Adrenal gland (tissue), 12 donors: ENCODE results near the gene ARVCF. TPM values are rescaled to one million over a fixed set of nuclear protein-coding genes. Genes with fewer than 3 reads are reported as not detected.

Experiments used
- DNase-seq, 7 donors: peaks; one replicate each; pipeline ENCODE4 v3.0.0-alpha.2; 2019 to 2020
- H3K27ac ChIP-seq, 5 donors: fragments of 200-600 bp; sonication (generic) in 4 of 5; 1 replicate in 3 of 5; 2 replicates in 2 of 5; pipeline versions ENCODE4 v1.5.1 to v1.8.0; 2016 to 2020; ENCODE audit warnings: mild to moderate bottlenecking in 1 of 5
- H3K27me3 ChIP-seq: fragments of 200-600 bp; 2 replicates; pipeline ENCODE4 v1.8.0; 2021
- H3K36me3 ChIP-seq, 2 donors: fragments of 200-600 bp; replicated peaks in 1 of 2; 1 replicate in 1 of 2; 2 replicates in 1 of 2; pipeline versions ENCODE4 v1.5.1 to v1.8.0; 2018 to 2022
- H3K4me1 ChIP-seq, 2 donors: fragments of 200-600 bp; replicated peaks in 1 of 2; 1 replicate in 1 of 2; 2 replicates in 1 of 2; pipeline versions ENCODE4 v1.5.1 to v1.8.0; 2018 to 2021
- H3K4me3 ChIP-seq, 4 donors: fragments of 200-600 bp; sonication (generic) in 3 of 4; one replicate each; pipeline ENCODE4 v1.5.1; 2016 to 2018
- H3K9me3 ChIP-seq, 3 donors: fragments of 200-600 bp; sonication (generic) in 1 of 3; replicated peaks in 1 of 3; 1 replicate in 2 of 3; 2 replicates in 1 of 3; pipeline versions ENCODE4 v1.5.1 to v1.8.0; 2016 to 2021
- POLR2A ChIP-seq, 2 donors: fragments of 450-650 bp; IDR thresholded peaks; one replicate each; pipeline ENCODE4 v1.6.1; 2017; ENCODE audit warnings: antibody characterized with exemption in 2 of 2, mild to moderate bottlenecking in 2 of 2, moderate library complexity in 1 of 2
- WGBS, 4 donors: extraction: QIAGEN DNeasy Blood & Tissue Kit in 2 of 4; methylation state at CpG; one replicate each; pipeline versions ENCODE4 v1.1.5 to v1.1.7; 2013 to 2017; 5-methylcytosine and 5-hydroxymethylcytosine counted together
- intact Hi-C, 2 donors: fragments of 100-400 bp; cut with DNase I; formaldehyde crosslinking; loops; one replicate each; pipeline versions ENCODE4 v1.14.1 to v1.15.0; 2022 to 2023
- polyA plus RNA-seq, 3 donors: library from polyadenylated mRNA; stranded (reverse); fragments of 200-250 nt in 2 of 3; fragments of 350-450 nt in 1 of 3; fragmentation: Illumina TruSeq in 1 of 3; extraction: RNeasy Lipid Tissue Mini Kit (QIAGEN cat#74804) in 1 of 3; gene quantifications; one replicate each; pipeline ENCODE4 v1.2.3, GENCODE V29; 2013 to 2014
- total RNA-seq, 9 donors: library from RNA; depleted of rRNA in 4 of 9; stranded (reverse); fragments of >200 nt in 4 of 9; fragments of 120-200 nt in 1 of 9; fragmentation: NEBNext Ultra II Directional in 1 of 9; extraction: Animal tissue kit (Norgen Biotek cat#: 25700) in 1 of 9; gene quantifications; one replicate each; pipeline versions ENCODE4 v1.1.0 to v1.2.4, GENCODE V29; 2013 to 2023
- TF ChIP-seq, protein P1 (sequence below), 6 experiments: fragments of 450-650 bp in 4 of 6; fragments of 200-600 bp in 2 of 6; sonication (generic) in 1 of 6; IDR thresholded peaks; 1 replicate in 5 of 6; 2 replicates in 1 of 6; pipeline versions ENCODE4 v1.5.1 to v1.8.0; 2016 to 2021; ENCODE audit warnings: antibody characterized with exemption in 6 of 6, mild to moderate bottlenecking in 2 of 6, moderate library complexity in 1 of 6
- donor health status: healthy with polysubstance abuse.
- donor health status: Bipolar disorder and iron deficiency.
- donor health status: DM: yes; HTN: yes; CAD: no.
- donor health status: DM: no; HTN: no; CAD: no.
- donor health status: DM: no; HTN: no; CAD: no.
- donor health status: DM: yes; HTN: yes; CAD: no.

The ARVCF gene
- total and polyA plus RNA-seq, 12 donors: 1.2 to 74.8 (median 18.6) TPM

GRCh38 chr22:19972251-19972650 lies 44.4 kb downstream of the ARVCF start:
- H3K4me1 ChIP-seq: peaks cover 15 to 25% of the 10 kb centered on the region in 2 donors
- 87 to 100% (median 91%) methylated on average over 6 to 9 of the region's 9 CpGs for WGBS, 4 donors
- no peak for DNase-seq
- H3K27ac ChIP-seq: no peak overlapping the region
- H3K36me3 ChIP-seq: peaks cover 0 to 28% of the 10 kb centered on the region in 2 donors
- no peaks in the 10 kb centered on the region for H3K27me3 ChIP-seq
- H3K9me3 ChIP-seq: no peaks in the 10 kb centered on the region
- intact Hi-C loops: loop anchor here (1.0 to 10.0 kb wide), 5 partner anchors 39 to 160 kb away; partner anchors contain the start of genes ARVCF (in 1 of the 2), DGCR8 (in 1 of the 2) and ZDHHC8 (in 1 of the 2)
- TF ChIP-seq POLR2A (IDR thresholded peaks at IDR 0.05): no peak
- TF ChIP-seq, protein P1, sequence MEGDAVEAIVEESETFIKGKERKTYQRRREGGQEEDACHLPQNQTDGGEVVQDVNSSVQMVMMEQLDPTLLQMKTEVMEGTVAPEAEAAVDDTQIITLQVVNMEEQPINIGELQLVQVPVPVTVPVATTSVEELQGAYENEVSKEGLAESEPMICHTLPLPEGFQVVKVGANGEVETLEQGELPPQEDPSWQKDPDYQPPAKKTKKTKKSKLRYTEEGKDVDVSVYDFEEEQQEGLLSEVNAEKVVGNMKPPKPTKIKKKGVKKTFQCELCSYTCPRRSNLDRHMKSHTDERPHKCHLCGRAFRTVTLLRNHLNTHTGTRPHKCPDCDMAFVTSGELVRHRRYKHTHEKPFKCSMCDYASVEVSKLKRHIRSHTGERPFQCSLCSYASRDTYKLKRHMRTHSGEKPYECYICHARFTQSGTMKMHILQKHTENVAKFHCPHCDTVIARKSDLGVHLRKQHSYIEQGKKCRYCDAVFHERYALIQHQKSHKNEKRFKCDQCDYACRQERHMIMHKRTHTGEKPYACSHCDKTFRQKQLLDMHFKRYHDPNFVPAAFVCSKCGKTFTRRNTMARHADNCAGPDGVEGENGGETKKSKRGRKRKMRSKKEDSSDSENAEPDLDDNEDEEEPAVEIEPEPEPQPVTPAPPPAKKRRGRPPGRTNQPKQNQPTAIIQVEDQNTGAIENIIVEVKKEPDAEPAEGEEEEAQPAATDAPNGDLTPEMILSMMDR (IDR thresholded peaks at IDR 0.05): no peak
- no peak overlapping the region for H3K4me3 ChIP-seq

GRCh38 chr22:19971276-19972124 lies 45.1 kb downstream of the ARVCF start:
- Histone ChIP-seq H3K4me1 (peaks cover 15 to 30% of the 10 kb centered on the region in 2 donors), H3K27ac (peak overlapping the region in 1 of 5 donors; percentile 67), H3K4me3 (no peak overlapping the region), H3K27me3 (no peaks in the 10 kb centered on the region), H3K9me3 (no peaks in the 10 kb centered on the region), H3K36me3 (peaks cover 0 to 30% of the 10 kb centered on the region in 2 donors)
- intact Hi-C loops: loop anchor here (1.0 to 10.0 kb wide), 5 partner anchors 40 to 161 kb away; partner anchors contain the start of genes ARVCF (in 1 of the 2), DGCR8 (in 1 of the 2) and ZDHHC8 (in 1 of the 2)
- DNase-seq: no peak
- WGBS, 4 donors: 68 to 100% (median 75%) methylated on average over 3 to 28 of the region's 28 CpGs
- TF ChIP-seq, protein P1 (IDR thresholded peaks at IDR 0.05): no peak
- no peak for TF ChIP-seq POLR2A (IDR thresholded peaks at IDR 0.05)

DNA sequence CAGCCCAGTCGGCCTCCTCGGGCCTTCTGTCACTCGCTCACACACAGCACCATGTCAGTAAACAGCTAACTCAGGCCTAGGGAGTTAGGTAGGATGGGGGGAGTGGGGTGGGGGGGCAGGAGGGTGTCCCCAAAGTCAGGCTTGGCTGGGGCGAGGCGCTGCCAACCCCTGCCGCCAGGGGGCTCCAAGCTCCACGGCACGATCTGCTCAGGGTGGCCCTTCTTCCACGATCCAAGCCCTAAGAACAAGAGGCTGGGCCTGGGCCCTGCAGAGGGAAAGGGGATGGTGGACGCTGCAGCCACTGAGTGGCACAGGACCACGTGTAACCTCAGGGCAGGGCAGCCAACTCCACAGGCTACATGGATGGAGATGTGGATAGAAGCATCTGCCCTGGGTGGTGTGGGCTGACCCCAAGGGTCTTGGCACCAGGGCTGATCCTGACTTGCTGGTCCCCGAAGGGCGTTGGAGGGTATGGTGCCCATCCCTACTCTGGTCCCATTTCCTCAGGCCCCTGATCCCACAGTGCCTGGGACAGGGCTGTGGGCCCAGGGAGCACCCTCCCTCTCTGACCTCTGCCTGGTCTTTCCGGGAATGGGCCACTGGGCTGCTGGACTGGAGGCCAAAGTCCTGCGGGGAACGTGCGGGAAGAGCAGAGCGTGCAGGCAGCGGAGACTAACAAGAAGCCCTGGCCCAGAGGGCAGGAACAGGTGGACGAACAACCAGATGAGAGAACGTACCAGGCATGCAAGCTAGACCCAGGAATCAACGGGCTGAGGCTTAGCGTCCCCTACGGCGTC lies 45.9 kb downstream of the ARVCF start:
- Histone ChIP-seq H3K4me1 (peaks cover 15 to 30% of the 10 kb centered on the region in 2 donors), H3K4me3 (no peak overlapping the region), H3K36me3 (peaks cover 0 to 30% of the 10 kb centered on the region in 2 donors), H3K27ac (peak overlapping the region in 4 of 5 donors; percentile 67 to 84 (median 76)), H3K27me3 (no peaks in the 10 kb centered on the region), H3K9me3 (no peaks in the 10 kb centered on the region)
- WGBS, 4 donors: 50 to 65% (median 55%) methylated on average over 14 to 25 of the region's 25 CpGs
- TF ChIP-seq, protein P1 (IDR thresholded peaks at IDR 0.05): peak; percentile 80 to 97 (median 92)
- no peak for TF ChIP-seq POLR2A (IDR thresholded peaks at IDR 0.05)
- DNase-seq: peak; percentile 67 to 89 (median 77)
- intact Hi-C loops: loop anchor here (5.0 to 10.0 kb wide), 4 partner anchors 47 to 162 kb away; partner anchors contain the start of genes ARVCF (in 1 of the 2), DGCR8 (in 1 of the 2) and ZDHHC8 (in 1 of the 2)
